Epithelial cell of esophagus (primary cell): ENCODE data around the gene PCYOX1L.

Experiments
- DNase-seq: peaks from one replicate; pipeline ENCODE4 v3.0.0; 2010; ENCODE audit warnings: low read depth
- H3K4me3 ChIP-seq: 2 replicates; pipeline ENCODE4 v1.5.1; 2011; ENCODE audit warnings: mild to moderate bottlenecking, low read length, control low read depth
- TF ChIP-seq, protein P1 (sequence below): IDR thresholded peaks from 2 replicates; pipeline ENCODE4 v1.5.1; 2011; ENCODE audit warnings: low read depth, mild to moderate bottlenecking, low read length, control low read depth, inconsistent platforms; ENCODE audit not compliant: insufficient read depth; ENCODE audit errors: missing control alignments

Gene PCYOX1L, protein sequence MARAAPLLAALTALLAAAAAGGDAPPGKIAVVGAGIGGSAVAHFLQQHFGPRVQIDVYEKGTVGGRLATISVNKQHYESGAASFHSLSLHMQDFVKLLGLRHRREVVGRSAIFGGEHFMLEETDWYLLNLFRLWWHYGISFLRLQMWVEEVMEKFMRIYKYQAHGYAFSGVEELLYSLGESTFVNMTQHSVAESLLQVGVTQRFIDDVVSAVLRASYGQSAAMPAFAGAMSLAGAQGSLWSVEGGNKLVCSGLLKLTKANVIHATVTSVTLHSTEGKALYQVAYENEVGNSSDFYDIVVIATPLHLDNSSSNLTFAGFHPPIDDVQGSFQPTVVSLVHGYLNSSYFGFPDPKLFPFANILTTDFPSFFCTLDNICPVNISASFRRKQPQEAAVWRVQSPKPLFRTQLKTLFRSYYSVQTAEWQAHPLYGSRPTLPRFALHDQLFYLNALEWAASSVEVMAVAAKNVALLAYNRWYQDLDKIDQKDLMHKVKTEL

DNA sequence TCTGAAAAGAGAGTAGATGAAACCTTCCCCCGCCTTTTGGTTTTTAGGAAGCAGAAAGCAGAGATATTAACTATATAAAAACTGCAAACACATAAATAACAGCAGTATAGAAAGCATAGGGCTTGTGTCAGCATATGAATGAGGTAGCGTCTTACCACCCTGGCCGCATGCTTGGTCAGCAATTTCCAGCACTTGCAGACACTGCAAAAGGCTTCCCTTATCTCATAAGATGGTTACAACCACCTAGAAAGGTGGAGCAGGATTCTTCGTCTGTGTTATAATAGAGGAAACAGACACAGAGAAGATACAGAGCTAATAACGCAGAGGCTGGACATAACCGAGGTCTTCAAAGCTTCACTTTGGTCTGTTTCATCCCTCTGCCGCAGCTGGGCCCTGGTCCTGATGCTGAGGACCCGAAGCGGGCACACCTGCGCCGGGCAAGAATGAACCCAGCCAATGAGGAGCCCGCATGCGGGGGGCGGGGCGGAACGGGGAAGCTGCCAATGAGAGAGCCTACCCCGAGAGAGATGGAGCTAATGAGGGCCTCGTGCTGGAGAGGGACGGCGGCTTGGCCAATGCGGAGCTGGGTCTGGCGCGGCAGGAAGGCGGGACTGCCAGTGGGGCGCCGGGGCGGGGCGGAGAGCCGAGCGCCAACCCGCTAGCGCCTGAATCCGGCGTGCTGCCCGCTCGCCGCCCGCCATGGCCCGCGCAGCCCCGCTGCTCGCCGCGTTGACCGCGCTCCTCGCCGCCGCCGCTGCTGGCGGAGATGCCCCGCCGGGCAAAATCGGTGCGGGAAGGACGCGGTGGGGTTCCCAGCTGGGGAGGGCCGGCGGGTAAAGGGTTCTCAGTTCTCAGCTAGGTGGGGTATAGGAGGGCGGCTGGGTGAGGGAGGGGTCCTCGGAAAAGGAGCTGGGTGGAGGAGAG, at the start of gene PCYOX1L:
Gene PCYOX1L (plus strand): TSS at position 677 of the 924 bp plus-strand sequence. CDS start 23 bp downstream, at position 700.
- DNase-seq, result peak; percentile 99
- TF ChIP-seq, protein P1, sequence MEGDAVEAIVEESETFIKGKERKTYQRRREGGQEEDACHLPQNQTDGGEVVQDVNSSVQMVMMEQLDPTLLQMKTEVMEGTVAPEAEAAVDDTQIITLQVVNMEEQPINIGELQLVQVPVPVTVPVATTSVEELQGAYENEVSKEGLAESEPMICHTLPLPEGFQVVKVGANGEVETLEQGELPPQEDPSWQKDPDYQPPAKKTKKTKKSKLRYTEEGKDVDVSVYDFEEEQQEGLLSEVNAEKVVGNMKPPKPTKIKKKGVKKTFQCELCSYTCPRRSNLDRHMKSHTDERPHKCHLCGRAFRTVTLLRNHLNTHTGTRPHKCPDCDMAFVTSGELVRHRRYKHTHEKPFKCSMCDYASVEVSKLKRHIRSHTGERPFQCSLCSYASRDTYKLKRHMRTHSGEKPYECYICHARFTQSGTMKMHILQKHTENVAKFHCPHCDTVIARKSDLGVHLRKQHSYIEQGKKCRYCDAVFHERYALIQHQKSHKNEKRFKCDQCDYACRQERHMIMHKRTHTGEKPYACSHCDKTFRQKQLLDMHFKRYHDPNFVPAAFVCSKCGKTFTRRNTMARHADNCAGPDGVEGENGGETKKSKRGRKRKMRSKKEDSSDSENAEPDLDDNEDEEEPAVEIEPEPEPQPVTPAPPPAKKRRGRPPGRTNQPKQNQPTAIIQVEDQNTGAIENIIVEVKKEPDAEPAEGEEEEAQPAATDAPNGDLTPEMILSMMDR, result no peak
- peak within 1 kb of the TSS; percentile 79 for H3K4me3 ChIP-seq

- TF ChIP-seq, protein P1, result no peak
- no peak overlapping the region for H3K4me3 ChIP-seq
- no peak for DNase-seq
Measured at GRCh38 chr5:149309354-149309753, 48.5 kb upstream of the PCYOX1L start.

DNA sequence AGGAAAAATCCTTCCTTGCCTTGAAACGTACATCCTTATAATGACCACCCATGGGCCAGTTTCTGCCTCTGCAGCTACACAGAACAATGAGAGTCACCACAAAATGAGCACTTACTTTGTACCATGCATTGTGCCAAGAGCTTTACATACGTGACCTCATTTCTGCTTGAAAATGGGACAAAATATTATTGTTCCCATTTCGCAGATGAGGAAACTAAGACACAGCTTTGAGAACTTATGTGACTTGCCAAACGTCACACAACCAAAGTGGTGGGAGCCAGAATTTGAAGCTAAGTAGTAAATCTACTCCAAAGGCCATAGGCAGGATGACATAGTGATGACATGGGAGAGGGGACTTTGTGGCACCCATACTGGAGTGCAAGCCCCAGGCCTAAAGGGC, 47.4 kb upstream of the PCYOX1L start:
- no peak for DNase-seq
- no peak overlapping the region for H3K4me3 ChIP-seq
- TF ChIP-seq, protein P1, result no peak

DNA sequence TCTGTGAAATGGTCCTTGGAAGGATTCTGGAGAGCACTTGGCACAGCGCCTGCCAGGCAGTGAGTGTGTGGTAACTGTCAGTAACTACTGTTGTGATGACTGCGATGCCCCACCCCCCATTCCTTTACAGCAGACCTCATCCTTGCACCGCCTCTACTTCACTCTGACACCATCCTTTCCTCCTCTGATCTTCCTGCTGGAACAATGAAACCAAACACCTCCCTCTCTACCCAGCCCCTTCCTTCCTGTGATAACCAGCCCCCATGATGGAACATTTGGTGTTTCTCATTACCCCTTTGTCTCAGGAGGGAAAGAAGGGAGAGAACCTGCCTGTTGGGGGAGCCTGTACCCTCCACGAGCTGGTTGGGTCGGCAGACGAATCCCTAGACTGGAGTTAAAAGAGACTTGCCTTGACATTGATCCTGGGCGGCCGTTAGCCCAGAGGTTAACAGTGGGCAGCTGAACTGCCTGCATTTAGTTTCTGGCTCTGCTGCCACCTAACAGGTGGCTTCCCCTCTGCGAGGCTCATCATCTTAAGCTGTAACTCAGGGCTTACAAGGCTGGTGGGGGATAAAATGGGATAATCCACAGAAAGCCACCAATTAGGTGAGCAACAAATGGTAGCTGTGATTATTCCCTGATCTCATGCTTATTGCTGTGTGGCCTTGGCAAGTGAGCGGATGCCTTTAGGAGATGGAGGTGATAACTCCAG, 46.7 kb upstream of the PCYOX1L start:
- TF ChIP-seq, protein P1, result no peak
- DNase-seq, result peak; percentile 87
- no peak overlapping the region for H3K4me3 ChIP-seq

DNA sequence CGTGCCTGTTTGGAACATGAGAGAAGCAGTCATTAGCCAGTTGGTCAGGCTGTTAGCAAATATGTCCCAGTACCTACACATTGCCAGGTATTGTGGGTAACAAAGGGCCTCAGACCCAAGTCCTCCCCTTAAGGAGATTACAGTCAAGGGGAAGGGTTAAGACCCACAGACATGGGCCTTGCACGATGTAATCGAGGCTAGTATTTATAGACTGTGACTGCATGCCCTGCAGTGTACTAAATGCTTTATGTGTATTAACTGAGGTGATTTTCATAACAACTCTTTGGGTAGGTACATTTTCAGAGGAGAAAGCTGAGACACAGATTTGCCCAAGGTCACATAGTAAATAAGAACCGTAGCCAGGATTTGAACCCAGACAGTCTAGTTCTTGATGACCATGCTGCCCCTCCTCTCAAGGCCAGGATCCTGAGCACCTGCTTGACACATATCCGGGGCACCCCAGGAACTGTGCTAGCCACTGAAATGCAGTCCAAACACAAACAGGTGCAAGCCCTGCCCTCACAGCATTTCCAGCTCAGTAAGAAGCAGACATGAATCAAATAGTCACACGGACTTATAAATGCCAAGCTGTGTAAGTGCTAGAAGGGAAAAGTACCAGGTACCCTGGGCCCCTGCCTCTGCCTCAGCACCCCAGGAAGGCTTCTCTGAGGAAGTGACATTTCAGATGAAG, 44.5 kb upstream of the PCYOX1L start:
- TF ChIP-seq, protein P1, result no peak
- no peak for DNase-seq
- no peak overlapping the region for H3K4me3 ChIP-seq

- no peak overlapping the region for H3K4me3 ChIP-seq
- TF ChIP-seq, protein P1, result peak; percentile 21
- DNase-seq, result no peak
Measured at GRCh38 chr5:149314571-149315111, 43.2 kb upstream of the PCYOX1L start.
